ENCODE results near the gene LY6G5C.

DNA sequence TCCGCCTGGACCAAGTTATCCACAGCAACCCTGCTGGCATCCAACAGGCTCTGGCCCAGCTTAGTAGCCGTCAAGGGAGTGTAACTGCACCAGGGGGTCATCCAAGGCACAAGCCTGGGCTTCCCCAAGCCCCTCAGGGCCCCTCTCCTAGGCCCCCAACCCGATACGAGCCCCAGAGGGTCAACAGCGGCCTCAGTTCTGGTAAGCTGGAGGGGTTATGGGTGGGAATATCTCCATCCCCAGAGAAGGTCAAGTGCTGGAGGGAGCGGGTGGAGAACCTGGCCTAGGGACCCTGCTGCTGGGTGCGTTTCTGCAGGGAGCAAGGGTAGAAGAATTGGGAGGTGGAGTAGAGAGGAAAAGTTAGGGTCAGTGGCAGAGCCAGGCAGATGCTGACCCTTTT, 47.4 kb downstream of the LY6G5C start:
- TF ChIP-seq EZH2 (IDR thresholded peaks at IDR 0.05; ENCODE audit: insufficient read depth, poor library complexity, severe bottlenecking) (no peak), EZH2phosphoT487 (IDR thresholded peaks at IDR 0.05; ENCODE audit: insufficient read depth, low read depth) (no peak)
